ENCODE results near the gene FANCM. TPM values are rescaled to one million over a fixed set of nuclear protein-coding genes. Genes with fewer than 3 reads are reported as not detected.
"Not testable (repeated sequence)": the region's sequence is repeated elsewhere in the genome, so short reads cannot be mapped to it uniquely, and the experiment has no call there.

FANCM gene
- total RNA-seq, 1 experiment from 2014 or later: 11.4 TPM

DNA sequence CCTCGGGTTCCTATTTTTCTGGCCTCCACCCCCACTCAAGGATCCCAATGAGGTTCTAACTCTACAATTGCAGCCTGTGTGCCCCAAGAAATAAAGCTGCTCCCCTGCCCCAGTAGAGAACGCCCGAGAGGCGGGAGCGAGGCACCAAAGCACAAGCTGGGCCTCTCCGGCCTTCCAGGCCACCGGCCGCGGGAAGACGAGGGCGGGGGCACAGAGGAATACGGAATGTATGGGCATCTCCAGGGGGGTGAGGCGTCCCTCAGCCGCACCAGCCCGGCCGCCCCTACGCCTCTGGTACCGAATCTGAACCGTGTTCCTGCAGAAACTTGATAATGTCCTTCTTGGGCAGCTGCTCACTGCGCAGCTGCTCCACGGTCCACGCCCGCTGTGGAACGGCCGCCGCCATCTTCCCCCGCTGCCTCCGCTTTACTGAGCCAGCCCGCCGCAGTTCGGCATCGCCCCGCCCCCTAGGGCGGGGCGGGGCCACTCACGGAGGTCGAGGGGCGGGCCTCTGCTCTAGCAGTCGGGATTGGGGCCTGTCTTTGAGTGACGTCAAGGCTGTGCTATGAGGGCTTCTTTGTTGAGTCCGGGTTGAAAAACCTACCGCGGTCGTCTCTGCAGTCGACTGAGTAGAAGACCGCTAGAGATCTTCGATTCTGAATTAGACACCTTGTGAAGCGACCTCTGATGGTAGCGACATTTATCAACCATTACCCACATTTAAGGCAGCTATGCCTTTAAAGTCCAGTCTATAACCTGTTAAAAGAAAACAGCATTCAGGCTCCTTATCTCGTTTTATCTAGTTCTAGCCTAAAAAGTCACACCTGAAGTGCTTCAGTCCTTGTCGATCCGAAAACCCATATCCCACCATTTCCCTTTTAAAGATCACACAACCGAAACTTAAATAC lies 1.4 kb upstream of the FANCM start, which contains the start of gene FKBP3:
Gene FKBP3, minus strand, starts transcription at position 431 of the 908 bp plus-strand sequence. Its CDS starts 25 bp downstream, at position 406.
- DNase-seq: peak; percentile 92
- peak within 1 kb of the TSS; percentile 93 for H3K27ac Mint-ChIP-seq (ENCODE audit: unreplicated experiment)
- CTCF ChIA-PET: no interaction called here
- H3K36me3 Mint-ChIP-seq (ENCODE audit: insufficient read depth, unreplicated experiment): peaks cover 35% of the 10 kb centered on the region
- intact Hi-C loops (cut with micrococcal nuclease; ENCODE audit: unreplicated experiment): loop anchor here (2.0 to 5.0 kb wide), 3 partner anchors 118 to 222 kb away; partner anchors contain the start of genes KLHL28 and MIS18BP1
- no peaks in the 10 kb centered on the region for H3K27me3 Mint-ChIP-seq (ENCODE audit: unreplicated experiment)
- no peak for TF ChIP-seq CTCF (IDR thresholded peaks at IDR 0.05; ENCODE audit: unreplicated experiment)
- no peaks in the 10 kb centered on the region for H3K9me3 Mint-ChIP-seq (ENCODE audit: low read depth, unreplicated experiment)
- BruUV-seq (replicated peaks): no TSS peak
- H3K4me1 Mint-ChIP-seq (ENCODE audit: low read depth, unreplicated experiment): peaks cover 16% of the 10 kb centered on the region
- H3K4me3 Mint-ChIP-seq (ENCODE audit: low read depth, unreplicated experiment): peak within 1 kb of the TSS; percentile 96

DNA sequence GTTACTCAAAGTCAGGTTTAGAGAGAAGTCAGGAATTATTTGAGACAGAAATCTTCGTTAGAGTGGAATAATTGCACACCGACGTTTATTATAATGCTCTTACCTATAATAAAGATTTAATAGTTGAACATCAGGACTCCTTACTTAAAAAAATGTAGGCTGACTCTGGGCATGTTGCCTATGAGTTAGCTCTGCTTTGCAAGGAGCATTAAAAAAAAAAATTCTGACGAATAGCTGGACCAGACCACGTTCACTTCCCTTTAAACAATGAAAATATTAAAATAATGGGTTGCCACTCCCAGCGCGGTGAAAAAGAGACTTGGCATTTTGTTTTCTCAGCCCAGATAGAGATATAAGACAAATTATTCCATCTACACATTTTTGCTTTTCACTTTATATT lies 574 bp upstream of the FANCM start:
- Mint-ChIP-seq H3K36me3 (ENCODE audit: insufficient read depth, unreplicated experiment) (peaks cover 35% of the 10 kb centered on the region), H3K27me3 (ENCODE audit: unreplicated experiment) (no peaks in the 10 kb centered on the region), H3K27ac (ENCODE audit: unreplicated experiment) (peak overlapping the region; percentile 93), H3K9me3 (ENCODE audit: low read depth, unreplicated experiment) (no peaks in the 10 kb centered on the region), H3K4me1 (ENCODE audit: low read depth, unreplicated experiment) (peaks cover 16% of the 10 kb centered on the region), H3K4me3 (ENCODE audit: low read depth, unreplicated experiment) (peak overlapping the region; percentile 96)
- no peak for TF ChIP-seq CTCF (IDR thresholded peaks at IDR 0.05; ENCODE audit: unreplicated experiment)
- CTCF ChIA-PET: no interaction called here
- intact Hi-C loops (cut with micrococcal nuclease; ENCODE audit: unreplicated experiment): loop anchor here (2.0 kb wide), 2 partner anchors 174 to 222 kb away; partner anchors contain the start of gene KLHL28
- no TSS peak for BruUV-seq (replicated peaks)
- no peak for DNase-seq

- Mint-ChIP-seq H3K27ac (ENCODE audit: unreplicated experiment) (peak overlapping the region; percentile 93), H3K9me3 (ENCODE audit: low read depth, unreplicated experiment) (no peaks in the 10 kb centered on the region), H3K27me3 (ENCODE audit: unreplicated experiment) (no peaks in the 10 kb centered on the region), H3K36me3 (ENCODE audit: insufficient read depth, unreplicated experiment) (peaks cover 35% of the 10 kb centered on the region), H3K4me3 (ENCODE audit: low read depth, unreplicated experiment) (peak overlapping the region; percentile 96), H3K4me1 (ENCODE audit: low read depth, unreplicated experiment) (peaks cover 16% of the 10 kb centered on the region)
- TSS peak; percentile 42 for BruUV-seq (replicated peaks)
- no peak for DNase-seq
- TF ChIP-seq CTCF (IDR thresholded peaks at IDR 0.05; ENCODE audit: unreplicated experiment): no peak
- intact Hi-C loops (cut with micrococcal nuclease; ENCODE audit: unreplicated experiment): no loop called here
- CTCF ChIA-PET: no interaction called here
Measured at GRCh38 chr14:45136399-45136798, 669 bp downstream of the FANCM start.

GRCh38 chr14:45140661-45141187 lies 5.0 kb downstream of the FANCM start:
- Mint-ChIP-seq H3K9me3 (ENCODE audit: low read depth, unreplicated experiment) (no peaks in the 10 kb centered on the region), H3K27ac (ENCODE audit: unreplicated experiment) (no peak overlapping the region), H3K4me1 (ENCODE audit: low read depth, unreplicated experiment) (peaks cover 16% of the 10 kb centered on the region), H3K36me3 (ENCODE audit: insufficient read depth, unreplicated experiment) (peaks cover 10% of the 10 kb centered on the region), H3K4me3 (ENCODE audit: low read depth, unreplicated experiment) (no peak overlapping the region), H3K27me3 (ENCODE audit: unreplicated experiment) (no peaks in the 10 kb centered on the region)
- DNase-seq: no peak
- no TSS peak for BruUV-seq (replicated peaks)
- no peak for TF ChIP-seq CTCF (IDR thresholded peaks at IDR 0.05; ENCODE audit: unreplicated experiment)
- CTCF ChIA-PET: interaction anchor here (0.7 kb wide), 1 partner anchor 11 kb away, joined by 5 read pairs; no protein-coding TSS in a partner anchor
- intact Hi-C loops (cut with micrococcal nuclease; ENCODE audit: unreplicated experiment): no loop called here

DNA sequence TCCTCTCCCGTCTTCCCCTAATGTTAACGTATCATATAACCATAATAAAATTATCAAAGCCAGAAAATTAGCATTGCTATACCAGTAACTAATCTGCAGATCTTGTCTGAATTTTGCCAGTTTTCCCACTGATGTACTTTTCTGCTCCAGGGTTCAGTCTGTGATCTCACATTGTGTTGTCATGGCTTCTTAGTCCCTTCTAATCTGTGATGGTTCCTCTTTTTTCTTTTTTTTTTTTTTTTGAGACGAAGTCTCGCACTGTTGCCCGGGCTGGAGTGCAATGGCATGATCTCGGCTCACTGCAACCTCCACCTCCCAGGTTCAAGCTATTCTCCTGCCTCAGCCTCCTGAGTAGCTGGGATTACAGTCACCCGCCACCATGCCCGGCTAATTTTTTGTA lies 6.4 kb downstream of the FANCM start:
- CTCF ChIA-PET: interaction anchor here (0.6 kb wide), 1 partner anchor 19 kb away, joined by 3 read pairs; no protein-coding TSS in a partner anchor

More for the DNA sequence above, 6.4 kb downstream of the FANCM start:
- H3K9me3 Mint-ChIP-seq (ENCODE audit: low read depth, unreplicated experiment); BruUV-seq (replicated peaks); H3K36me3 Mint-ChIP-seq (ENCODE audit: insufficient read depth, unreplicated experiment); H3K27me3 Mint-ChIP-seq (ENCODE audit: unreplicated experiment); intact Hi-C loops (cut with micrococcal nuclease; ENCODE audit: unreplicated experiment); DNase-seq; H3K27ac Mint-ChIP-seq (ENCODE audit: unreplicated experiment); H3K4me3 Mint-ChIP-seq (ENCODE audit: low read depth, unreplicated experiment): not testable (repeated sequence)
- peaks cover 13% of the 10 kb centered on the region for H3K4me1 Mint-ChIP-seq (ENCODE audit: low read depth, unreplicated experiment)

All from Calu3 (cell line).